ENCODE data around the gene NTM. TPM values are rescaled to one million over a fixed set of nuclear protein-coding genes. Genes with fewer than 3 reads are reported as not detected.

NTM gene
- total and polyA plus RNA-seq, 2 donors (not counting 1 experiment from before 2014, with no cell fraction given), result 12.3 to 28.6 TPM

- Histone ChIP-seq H3K27me3 (ENCODE audit: control insufficient read depth, insufficient read depth, low read length) (no peaks in the 10 kb centered on the region), H2AFZ (ENCODE audit: low read length) (no peak overlapping the region), H3K4me3 (replicated peaks in 1 of 4; ENCODE audit: control extremely low read depth in 1 of 4, insufficient read depth in 1 of 4, low read depth in 3 of 4, low read length in 4 of 4) (no peak overlapping the region), H3K4me2 (ENCODE audit: extremely low read depth, insufficient read depth, low read length) (no peak overlapping the region), H3K79me2 (ENCODE audit: control insufficient read depth, insufficient read depth, low read length) (no peaks in the 10 kb centered on the region), H3K27ac (ENCODE audit: insufficient read depth, low read length) (no peak overlapping the region), H3K9me3 (ENCODE audit: control insufficient read depth, insufficient read depth, low read depth, low read length) (no peaks in the 10 kb centered on the region), H4K20me1 (ENCODE audit: control insufficient read depth, extremely low read depth, insufficient read depth, low read length) (no peaks in the 10 kb centered on the region), H3K9ac (ENCODE audit: insufficient read depth, low read length) (no peak overlapping the region), H3K4me1 (ENCODE audit: control insufficient read depth, extremely low read depth, insufficient read depth, low read length) (no peaks in the 10 kb centered on the region), H3K36me3 (ENCODE audit: control insufficient read depth, insufficient read depth, low read length) (no peaks in the 10 kb centered on the region)
- TF ChIP-seq EZH2 (IDR thresholded peaks at IDR 0.05; ENCODE audit: low read length, missing control alignments), result no peak
- no peak for DNase-seq (ENCODE audit: low read depth in 2 of 2)
Observed at GRCh38 chr11:132088551-132088950, 718.1 kb downstream of the NTM start.

- H3K36me3 ChIP-seq (ENCODE audit: control insufficient read depth, insufficient read depth, low read length), result no peaks in the 10 kb centered on the region
Observed at GRCh38 chr11:132093536-132094259, 723.3 kb downstream of the NTM start.

GRCh38 chr11:132094598-132094997, 724.2 kb downstream of the NTM start:
- Histone ChIP-seq H3K9me3 (ENCODE audit: control insufficient read depth, insufficient read depth, low read depth, low read length) (no peaks in the 10 kb centered on the region), H3K4me2 (ENCODE audit: extremely low read depth, insufficient read depth, low read length) (no peak overlapping the region), H3K27ac (ENCODE audit: insufficient read depth, low read length) (no peak overlapping the region), H3K36me3 (ENCODE audit: control insufficient read depth, insufficient read depth, low read length) (no peaks in the 10 kb centered on the region), H3K4me3 (replicated peaks in 1 of 4; ENCODE audit: control extremely low read depth in 1 of 4, insufficient read depth in 1 of 4, low read depth in 3 of 4, low read length in 4 of 4) (no peak overlapping the region), H3K4me1 (ENCODE audit: control insufficient read depth, extremely low read depth, insufficient read depth, low read length) (peaks cover 3% of the 10 kb centered on the region), H3K27me3 (ENCODE audit: control insufficient read depth, insufficient read depth, low read length) (no peaks in the 10 kb centered on the region), H2AFZ (ENCODE audit: low read length) (no peak overlapping the region), H3K9ac (ENCODE audit: insufficient read depth, low read length) (no peak overlapping the region), H3K79me2 (ENCODE audit: control insufficient read depth, insufficient read depth, low read length) (no peaks in the 10 kb centered on the region), H4K20me1 (ENCODE audit: control insufficient read depth, extremely low read depth, insufficient read depth, low read length) (no peaks in the 10 kb centered on the region)
- TF ChIP-seq EZH2 (IDR thresholded peaks at IDR 0.05; ENCODE audit: low read length, missing control alignments) (no peak), CTCF (conservative IDR thresholded peaks at IDR 0.05 in 1 of 2, IDR thresholded peaks at IDR 0.05 in 1 of 2; ENCODE audit: low read depth in 1 of 2, low read length in 2 of 2) (no peak)
- peak in 1 of 2 donors; percentile 11 for DNase-seq (ENCODE audit: low read depth in 2 of 2)

More at GRCh38 chr11:132093536-132094259, 723.3 kb downstream of the NTM start:
- Histone ChIP-seq H3K27me3 (ENCODE audit: control insufficient read depth, insufficient read depth, low read length) (no peaks in the 10 kb centered on the region), H3K9ac (ENCODE audit: insufficient read depth, low read length) (no peak overlapping the region), H3K4me2 (ENCODE audit: extremely low read depth, insufficient read depth, low read length) (no peak overlapping the region), H2AFZ (ENCODE audit: low read length) (no peak overlapping the region), H3K79me2 (ENCODE audit: control insufficient read depth, insufficient read depth, low read length) (no peaks in the 10 kb centered on the region), H4K20me1 (ENCODE audit: control insufficient read depth, extremely low read depth, insufficient read depth, low read length) (no peaks in the 10 kb centered on the region), H3K9me3 (ENCODE audit: control insufficient read depth, insufficient read depth, low read depth, low read length) (no peaks in the 10 kb centered on the region), H3K4me3 (replicated peaks in 1 of 4; ENCODE audit: control extremely low read depth in 1 of 4, insufficient read depth in 1 of 4, low read depth in 3 of 4, low read length in 4 of 4) (no peak overlapping the region), H3K4me1 (ENCODE audit: control insufficient read depth, extremely low read depth, insufficient read depth, low read length) (peaks cover 3% of the 10 kb centered on the region), H3K27ac (ENCODE audit: insufficient read depth, low read length) (no peak overlapping the region)
- TF ChIP-seq CTCF (conservative IDR thresholded peaks at IDR 0.05 in 1 of 2, IDR thresholded peaks at IDR 0.05 in 1 of 2; ENCODE audit: low read depth in 1 of 2, low read length in 2 of 2) (no peak), EZH2 (IDR thresholded peaks at IDR 0.05; ENCODE audit: low read length, missing control alignments) (no peak)
- DNase-seq (ENCODE audit: low read depth in 2 of 2), result no peak
